ENCODE data around the gene ANKS3. TPM values are rescaled to one million over a fixed set of nuclear protein-coding genes. Genes with fewer than 3 reads are reported as not detected.
A peak's percentile ranks its signal among the peaks of the same experiment; 100 is the strongest.

The ANKS3 gene
- total RNA-seq, 6 experiments from 2014 or later, result 16.7 to 23.1 (median 19.7) TPM

GRCh38 chr16:4679156-4679849 lies 54.8 kb downstream of the ANKS3 start:
- no peaks in the 10 kb centered on the region; the same call in 1 of the 2 replicates for H3K36me3 Mint-ChIP-seq (ENCODE audit: low read depth)
- TF ChIP-seq CTCF (IDR thresholded peaks at IDR 0.05), result no peak
- no peak overlapping the region for H3K4me3 Mint-ChIP-seq
- no peak for DNase-seq
- peak overlapping the region; percentile 31; the same call in 1 of the 2 replicates for H3K27ac Mint-ChIP-seq
- H3K4me1 Mint-ChIP-seq (ENCODE audit: low read depth), result no peaks in the 10 kb centered on the region
- peaks cover 4% of the 10 kb centered on the region for H3K27me3 Mint-ChIP-seq (ENCODE audit: insufficient read depth)
- H3K9me3 Mint-ChIP-seq, result no peaks in the 10 kb centered on the region

GRCh38 chr16:4678596-4678995 lies 55.5 kb downstream of the ANKS3 start:
- Mint-ChIP-seq H3K36me3 (ENCODE audit: low read depth) (no peaks in the 10 kb centered on the region; the same call in 1 of the 2 replicates), H3K27me3 (ENCODE audit: insufficient read depth) (peaks cover 4% of the 10 kb centered on the region), H3K27ac (peak overlapping the region; percentile 31; the same call in 1 of the 2 replicates), H3K4me1 (ENCODE audit: low read depth) (no peaks in the 10 kb centered on the region), H3K9me3 (no peaks in the 10 kb centered on the region), H3K4me3 (no peak overlapping the region)
- DNase-seq, result no peak
- TF ChIP-seq CTCF (IDR thresholded peaks at IDR 0.05), result no peak

GRCh38 chr16:4677994-4678393 lies 56.1 kb downstream of the ANKS3 start:
- no peaks in the 10 kb centered on the region; the same call in 1 of the 2 replicates for H3K36me3 Mint-ChIP-seq (ENCODE audit: low read depth)
- H3K27ac Mint-ChIP-seq, result peak overlapping the region; percentile 9; the same call in 1 of the 2 replicates
- no peak for TF ChIP-seq CTCF (IDR thresholded peaks at IDR 0.05)

GRCh38 chr16:4677390-4677789 lies 56.7 kb downstream of the ANKS3 start:
- H3K4me3 Mint-ChIP-seq, result no peak overlapping the region
- H3K9me3 Mint-ChIP-seq, result no peaks in the 10 kb centered on the region
- H3K36me3 Mint-ChIP-seq (ENCODE audit: low read depth), result no peaks in the 10 kb centered on the region; the same call in 1 of the 2 replicates
- H3K27me3 Mint-ChIP-seq (ENCODE audit: insufficient read depth), result peaks cover 4% of the 10 kb centered on the region
- H3K4me1 Mint-ChIP-seq (ENCODE audit: low read depth), result no peaks in the 10 kb centered on the region
- no peak for DNase-seq
- no peak for TF ChIP-seq CTCF (IDR thresholded peaks at IDR 0.05)
- H3K27ac Mint-ChIP-seq, result no peak overlapping the region

More at GRCh38 chr16:4677994-4678393, 56.1 kb downstream of the ANKS3 start:
- Mint-ChIP-seq H3K27me3 (ENCODE audit: insufficient read depth) (peaks cover 4% of the 10 kb centered on the region), H3K9me3 (no peaks in the 10 kb centered on the region), H3K4me3 (no peak overlapping the region), H3K4me1 (ENCODE audit: low read depth) (no peaks in the 10 kb centered on the region)
- no peak for DNase-seq

GRCh38 chr16:4676831-4677230 lies 57.2 kb downstream of the ANKS3 start:
- no peaks in the 10 kb centered on the region for H3K4me1 Mint-ChIP-seq (ENCODE audit: low read depth)
- H3K9me3 Mint-ChIP-seq, result no peaks in the 10 kb centered on the region
- H3K36me3 Mint-ChIP-seq (ENCODE audit: low read depth), result no peaks in the 10 kb centered on the region; the same call in 1 of the 2 replicates
- DNase-seq, result no peak
- no peak overlapping the region for H3K4me3 Mint-ChIP-seq
- no peak for TF ChIP-seq CTCF (IDR thresholded peaks at IDR 0.05)
- H3K27ac Mint-ChIP-seq, result no peak overlapping the region
- peaks cover 4% of the 10 kb centered on the region for H3K27me3 Mint-ChIP-seq (ENCODE audit: insufficient read depth)

Data from HFFc6 (cell line).